H9 (cell line): ENCODE measurements around the gene TAS2R42. TPM values are rescaled to one million over a fixed set of nuclear protein-coding genes. Genes with fewer than 3 reads are reported as not detected.

Experiments
- DNase-seq: peaks from one replicate; pipeline ENCODE4 v3.0.0-alpha.2; 2017
- H2AFZ ChIP-seq: one replicate; pipeline ENCODE4 v1.6.1; 2013; ENCODE audit warnings: mild to moderate bottlenecking, low read length, control low read depth, moderate library complexity
- H2AK5ac ChIP-seq: 2 replicates; pipeline ENCODE4 v1.6.1; 2013; ENCODE audit warnings: low read length, control low read depth, mixed read lengths; ENCODE audit not compliant: insufficient read length
- H2BK120ac ChIP-seq: one replicate; pipeline ENCODE4 v1.6.1; 2013; ENCODE audit warnings: low read depth, mild to moderate bottlenecking, low read length, control low read depth, inconsistent platforms; ENCODE audit not compliant: poor library complexity, severe bottlenecking
- H2BK12ac ChIP-seq: 2 replicates; pipeline ENCODE4 v1.6.1; 2013; ENCODE audit warnings: low read length, control low read depth, mixed read lengths, low read depth; ENCODE audit not compliant: insufficient read length
- H2BK15ac ChIP-seq: 2 replicates; pipeline ENCODE4 v1.6.1; 2013; ENCODE audit warnings: low read depth, low read length, control low read depth
- H2BK20ac ChIP-seq: one replicate; pipeline ENCODE4 v1.6.1; 2013; ENCODE audit warnings: low read depth, mild to moderate bottlenecking, low read length, control low read depth, inconsistent platforms; ENCODE audit not compliant: poor library complexity, severe bottlenecking
- H2BK5ac ChIP-seq: 2 replicates; pipeline ENCODE4 v1.6.1; 2013; ENCODE audit warnings: low read length, control low read depth, mixed read lengths; ENCODE audit not compliant: insufficient read length
- H3K14ac ChIP-seq: 2 replicates; pipeline ENCODE4 v1.6.1; 2013; ENCODE audit warnings: low read length, control low read depth; ENCODE audit not compliant: insufficient read depth
- H3K18ac ChIP-seq: 2 replicates; pipeline ENCODE4 v1.6.1; 2013; ENCODE audit warnings: low read depth, mild to moderate bottlenecking, mixed read lengths, low read length, control low read depth; ENCODE audit not compliant: insufficient read length
- H3K23ac ChIP-seq: 2 replicates; pipeline ENCODE4 v1.6.1; 2013; ENCODE audit warnings: low read length, control low read depth, mixed read lengths, low read depth; ENCODE audit not compliant: insufficient read length
- H3K23me2 ChIP-seq: 2 replicates; pipeline ENCODE4 v1.6.1; 2013; ENCODE audit warnings: low read depth, mild to moderate bottlenecking, mixed read lengths, low read length, control low read depth; ENCODE audit not compliant: insufficient read length, poor library complexity, severe bottlenecking
- H3K27ac ChIP-seq: 2 replicates; pipeline ENCODE4 v1.5.1; 2013; ENCODE audit warnings: low read length, control low read depth, mixed read lengths, low read depth; ENCODE audit not compliant: insufficient read length
- H3K27me3 ChIP-seq: 2 replicates; pipeline ENCODE4 v1.6.1; 2013; ENCODE audit warnings: low read length, control low read depth, inconsistent platforms; ENCODE audit not compliant: insufficient read depth
- H3K4ac ChIP-seq: 2 replicates; pipeline ENCODE4 v1.6.1; 2013; ENCODE audit warnings: low read depth, mild to moderate bottlenecking, control low read depth, inconsistent platforms, low read length, moderate library complexity
- H3K4me1 ChIP-seq: 2 replicates; pipeline ENCODE4 v1.6.1; 2013; ENCODE audit warnings: low read length, control low read depth, inconsistent platforms; ENCODE audit not compliant: insufficient read depth
- H3K4me2 ChIP-seq: 2 replicates; pipeline ENCODE4 v1.6.1; 2013; ENCODE audit warnings: low read length, control low read depth, mixed read lengths; ENCODE audit not compliant: insufficient read length, insufficient read depth
- H3K56ac ChIP-seq: 2 replicates; pipeline ENCODE4 v1.6.1; 2013; ENCODE audit warnings: low read depth, mild to moderate bottlenecking, mixed read lengths, low read length, control low read depth; ENCODE audit not compliant: insufficient read length
- H3K79me1 ChIP-seq: 2 replicates; pipeline ENCODE4 v1.6.1; 2013; ENCODE audit warnings: low read depth, mild to moderate bottlenecking, moderate library complexity, low read length, control low read depth, inconsistent platforms; ENCODE audit not compliant: insufficient read depth, poor library complexity, severe bottlenecking
- H3K79me2 ChIP-seq: 2 replicates; pipeline ENCODE4 v1.6.1; 2013; ENCODE audit warnings: low read length, control low read depth, inconsistent platforms; ENCODE audit not compliant: insufficient read depth
- H3K9ac ChIP-seq: 2 replicates; pipeline ENCODE4 v1.6.1; 2013; ENCODE audit warnings: low read length, control low read depth, mixed read lengths; ENCODE audit not compliant: insufficient read length; ENCODE audit errors: extremely low read depth
- H3K9me3 ChIP-seq: one replicate; pipeline ENCODE4 v1.6.1; 2013; ENCODE audit warnings: low read depth, low read length, inconsistent platforms; ENCODE audit not compliant: control insufficient read depth
- H3T11ph ChIP-seq: one replicate; pipeline ENCODE4 v1.6.1; 2013; ENCODE audit warnings: mild to moderate bottlenecking, low read length, control low read depth, inconsistent platforms
- H4K20me1 ChIP-seq: one replicate; pipeline ENCODE4 v1.6.1; 2013; ENCODE audit not compliant: control insufficient read depth, insufficient read length, insufficient read depth
- H4K5ac ChIP-seq: 2 replicates; pipeline ENCODE4 v1.6.1; 2013; ENCODE audit warnings: low read depth, mild to moderate bottlenecking, mixed read lengths, low read length, control low read depth; ENCODE audit not compliant: insufficient read length
- H4K8ac ChIP-seq: replicated peaks from 2 replicates; pipeline ENCODE4 v1.6.1; 2013; ENCODE audit warnings: low read length, control low read depth, mixed read lengths, low read depth; ENCODE audit not compliant: insufficient read length
- H4K91ac ChIP-seq: 2 replicates; pipeline ENCODE4 v1.6.1; 2013; ENCODE audit warnings: low read depth, mild to moderate bottlenecking, moderate library complexity, mixed read lengths, low read length, control low read depth; ENCODE audit not compliant: insufficient read length
- H3K27ac Mint-ChIP-seq, 3 experiments: 2 replicates in 2 of 3; 3 replicates in 1 of 3; pipeline ENCODE4 v1.8.0; 2020 to 2021; ENCODE audit warnings: mixed read lengths in 3 of 3, mild to moderate bottlenecking in 1 of 3, moderate library complexity in 1 of 3
- H3K27me3 Mint-ChIP-seq: 2 replicates; pipeline ENCODE4 v1.8.0; 2021; ENCODE audit warnings: low read depth, mild to moderate bottlenecking, moderate library complexity, mixed read lengths
- H3K36me3 Mint-ChIP-seq, 3 experiments: 2 replicates in 2 of 3; 3 replicates in 1 of 3; pipeline ENCODE4 v1.8.0; 2020 to 2021; ENCODE audit warnings: low read depth in 3 of 3, mixed read lengths in 3 of 3; ENCODE audit not compliant: insufficient read depth in 1 of 3
- H3K4me1 Mint-ChIP-seq, 2 experiments: 2 replicates each; pipeline ENCODE4 v1.8.0; 2020; ENCODE audit warnings: mixed read lengths in 2 of 2
- H3K4me3 Mint-ChIP-seq, 2 experiments: 2 replicates in 1 of 2; 3 replicates in 1 of 2; pipeline ENCODE4 v1.8.0; 2020 to 2021; ENCODE audit warnings: mild to moderate bottlenecking in 2 of 2, mixed read lengths in 2 of 2, moderate library complexity in 1 of 2
- H3K9me3 Mint-ChIP-seq, 2 experiments: 2 replicates in 1 of 2; 3 replicates in 1 of 2; pipeline ENCODE4 v1.8.0; 2020; ENCODE audit warnings: mild to moderate bottlenecking in 2 of 2, mixed read lengths in 2 of 2, moderate library complexity in 1 of 2
- WGBS: extraction: QIAGEN DNeasy Blood & Tissue Kit; methylation state at CpG from one replicate; pipeline ENCODE4 v1.1.7; 2013; ENCODE audit warnings: missing lambda C conversion rate, low lambda C conversion rate, mixed read lengths; ENCODE audit not compliant: insufficient read length; ENCODE audit errors: extremely low coverage; 5-methylcytosine and 5-hydroxymethylcytosine counted together
- total RNA-seq: library from RNA; stranded (reverse); gene quantifications from 2 replicates; pipeline ENCODE4 v1.2.1, GENCODE V29; 2021
- TF ChIP-seq, protein P1 (sequence below): fragments of 200-600 bp; sonication (generic); conservative IDR thresholded peaks from 3 replicates; pipeline ENCODE4 v1.8.0; 2021; ENCODE audit warnings: antibody characterized with exemption, mild to moderate bottlenecking

Gene TAS2R42
- total RNA-seq, 1 experiment from 2014 or later: not detected

DNA sequence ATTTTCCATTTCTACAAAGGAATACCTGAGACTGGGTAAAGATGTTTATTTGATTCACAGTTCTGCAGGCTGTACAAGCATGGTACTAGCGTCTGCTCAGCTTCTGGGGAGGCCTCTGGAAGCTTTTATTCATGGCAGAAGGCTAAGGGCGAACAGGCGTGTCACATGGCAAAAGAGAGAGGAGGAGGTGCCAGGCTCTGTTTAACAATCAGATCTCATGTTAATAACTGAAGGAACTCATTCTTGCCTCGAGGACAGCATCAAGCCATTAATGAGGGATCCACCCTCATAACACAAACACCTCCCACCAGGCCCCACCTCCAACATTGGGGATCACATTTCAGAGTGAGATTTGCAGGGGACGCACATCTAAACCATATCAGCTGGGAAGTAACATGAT is 46.8 kb upstream of the TAS2R42 start:
- no peak overlapping the region for H2AFZ ChIP-seq
- no peaks in the 10 kb centered on the region for H3K9me3 ChIP-seq
- no peak overlapping the region for H3K9ac ChIP-seq
- no peak overlapping the region for H2BK12ac ChIP-seq
- H3K23ac ChIP-seq: no peak overlapping the region
- no CpG with 5 or more reads among the region's 5 CpGs for WGBS
- no peak overlapping the region for H2BK5ac ChIP-seq
- H2BK120ac ChIP-seq: no peak overlapping the region
- H4K20me1 ChIP-seq: no peaks in the 10 kb centered on the region
- H3K4me2 ChIP-seq: no peak overlapping the region
- no peaks in the 10 kb centered on the region; the same call in 1 of the 2 replicates for H3K27me3 Mint-ChIP-seq
- TF ChIP-seq, protein P1, sequence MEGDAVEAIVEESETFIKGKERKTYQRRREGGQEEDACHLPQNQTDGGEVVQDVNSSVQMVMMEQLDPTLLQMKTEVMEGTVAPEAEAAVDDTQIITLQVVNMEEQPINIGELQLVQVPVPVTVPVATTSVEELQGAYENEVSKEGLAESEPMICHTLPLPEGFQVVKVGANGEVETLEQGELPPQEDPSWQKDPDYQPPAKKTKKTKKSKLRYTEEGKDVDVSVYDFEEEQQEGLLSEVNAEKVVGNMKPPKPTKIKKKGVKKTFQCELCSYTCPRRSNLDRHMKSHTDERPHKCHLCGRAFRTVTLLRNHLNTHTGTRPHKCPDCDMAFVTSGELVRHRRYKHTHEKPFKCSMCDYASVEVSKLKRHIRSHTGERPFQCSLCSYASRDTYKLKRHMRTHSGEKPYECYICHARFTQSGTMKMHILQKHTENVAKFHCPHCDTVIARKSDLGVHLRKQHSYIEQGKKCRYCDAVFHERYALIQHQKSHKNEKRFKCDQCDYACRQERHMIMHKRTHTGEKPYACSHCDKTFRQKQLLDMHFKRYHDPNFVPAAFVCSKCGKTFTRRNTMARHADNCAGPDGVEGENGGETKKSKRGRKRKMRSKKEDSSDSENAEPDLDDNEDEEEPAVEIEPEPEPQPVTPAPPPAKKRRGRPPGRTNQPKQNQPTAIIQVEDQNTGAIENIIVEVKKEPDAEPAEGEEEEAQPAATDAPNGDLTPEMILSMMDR: no peak
- no peak overlapping the region for H4K91ac ChIP-seq
- DNase-seq: no peak
- H3K79me1 ChIP-seq: no peaks in the 10 kb centered on the region
- no peak overlapping the region for H3K14ac ChIP-seq
- H3K56ac ChIP-seq: no peak overlapping the region
- H2AK5ac ChIP-seq: no peak overlapping the region
- no peaks in the 10 kb centered on the region for H3K79me2 ChIP-seq
- H3T11ph ChIP-seq: no peak overlapping the region
- H2BK15ac ChIP-seq: no peak overlapping the region
- no peaks in the 10 kb centered on the region for H3K9me3 Mint-ChIP-seq
- H3K4ac ChIP-seq: no peak overlapping the region
- no peak overlapping the region for H3K27ac Mint-ChIP-seq
- H3K36me3 Mint-ChIP-seq: no peaks in the 10 kb centered on the region
- H2BK20ac ChIP-seq: no peak overlapping the region
- H3K27ac ChIP-seq: no peak overlapping the region
- H3K27me3 ChIP-seq: no peaks in the 10 kb centered on the region
- H3K23me2 ChIP-seq: no peaks in the 10 kb centered on the region
- 0 out of 4 replicates have a peak, but pooled peaks cover 0 to 3% of the 10 kb centered on the region in 2 experiments for H3K4me1 Mint-ChIP-seq
- no peak overlapping the region for H4K5ac ChIP-seq
- no peaks in the 10 kb centered on the region for H3K4me1 ChIP-seq
- no peak overlapping the region for H3K18ac ChIP-seq
- H4K8ac ChIP-seq: no peak overlapping the region
- no peak overlapping the region for H3K4me3 Mint-ChIP-seq
